WTC11 (cell line): ENCODE data around the gene MAP7D1.

Source experiments
- ESRRA ChIP-seq: sonication (generic); formaldehyde crosslinking; IDR thresholded peaks from 2 replicates; pipeline ENCODE4 v1.8.1; 2022; ENCODE audit warnings: mild to moderate bottlenecking, missing genetic modification reagents, borderline replicate concordance
- ETV6 ChIP-seq: sonication (generic); formaldehyde crosslinking; IDR thresholded peaks from 2 replicates; pipeline ENCODE4 v1.8.1; 2022; ENCODE audit warnings: mild to moderate bottlenecking, missing genetic modification reagents
- GTF2I ChIP-seq: fragments of 250-450 bp; sonication (Bioruptor Pico); conservative IDR thresholded peaks from 2 replicates; pipeline ENCODE4 v1.4.0; 2021; ENCODE audit warnings: mild to moderate bottlenecking
- ZNF121 ChIP-seq: sonication (generic); formaldehyde crosslinking; IDR thresholded peaks from 2 replicates; pipeline ENCODE4 v1.8.0; 2023; ENCODE audit warnings: missing genetic modification reagents
- TF ChIP-seq, protein P1 (sequence below): sonication (generic); formaldehyde crosslinking; IDR thresholded peaks from 2 replicates; pipeline ENCODE4 v1.8.1; 2023; ENCODE audit warnings: mild to moderate bottlenecking, missing genetic modification reagents
- TF ChIP-seq, protein P2 (sequence below): sonication (generic); formaldehyde crosslinking; IDR thresholded peaks from 2 replicates; pipeline ENCODE4 v1.8.1; 2022; ENCODE audit warnings: mild to moderate bottlenecking, moderate library complexity, missing genetic modification reagents
- TF ChIP-seq, protein P3 (sequence below): fragments of 200-600 bp; IDR thresholded peaks from 2 replicates; pipeline ENCODE4 v1.8.0; 2022; ENCODE audit warnings: antibody characterized with exemption
- TF ChIP-seq, protein P4 (sequence below): fragments of 250-450 bp; sonication (Bioruptor Pico); conservative IDR thresholded peaks from 2 replicates; pipeline ENCODE4 v1.9.0; 2021; ENCODE audit warnings: mild to moderate bottlenecking
- TF ChIP-seq, protein P5 (sequence below): sonication (generic); formaldehyde crosslinking; IDR thresholded peaks from 2 replicates; pipeline ENCODE4 v1.8.0; 2022; ENCODE audit warnings: mild to moderate bottlenecking, missing genetic modification reagents
- TF ChIP-seq, protein P6 (sequence below): sonication (generic); formaldehyde crosslinking; IDR thresholded peaks from 2 replicates; pipeline ENCODE4 v1.8.1; 2022; ENCODE audit warnings: low read depth, missing genetic modification reagents, borderline replicate concordance
- TF ChIP-seq, protein P7 (sequence below): sonication (generic); formaldehyde crosslinking; IDR thresholded peaks from 2 replicates; pipeline ENCODE4 v1.8.0; 2022; ENCODE audit warnings: mild to moderate bottlenecking, missing genetic modification reagents

DNA sequence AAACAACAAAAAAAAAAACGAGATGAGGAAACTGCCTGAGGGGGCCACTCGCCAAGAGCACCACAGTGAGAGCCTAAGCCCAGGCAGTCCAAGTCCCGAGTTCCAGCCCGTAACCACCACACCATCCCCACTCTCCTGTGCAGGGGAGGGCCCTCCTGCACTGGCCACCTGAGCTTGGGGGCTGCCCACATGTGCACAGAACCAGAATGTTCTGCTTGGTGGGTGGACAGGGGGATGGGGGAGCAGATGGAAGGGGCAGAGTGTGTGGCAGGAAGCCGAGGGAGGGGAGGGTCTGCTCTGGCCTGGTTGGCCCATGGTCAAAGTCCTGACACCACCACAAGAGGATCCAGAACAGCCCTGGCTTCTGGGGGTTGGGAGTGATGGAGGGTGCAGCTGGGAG lies 49.7 kb upstream of the MAP7D1 start:
- TF ChIP-seq, protein P1, sequence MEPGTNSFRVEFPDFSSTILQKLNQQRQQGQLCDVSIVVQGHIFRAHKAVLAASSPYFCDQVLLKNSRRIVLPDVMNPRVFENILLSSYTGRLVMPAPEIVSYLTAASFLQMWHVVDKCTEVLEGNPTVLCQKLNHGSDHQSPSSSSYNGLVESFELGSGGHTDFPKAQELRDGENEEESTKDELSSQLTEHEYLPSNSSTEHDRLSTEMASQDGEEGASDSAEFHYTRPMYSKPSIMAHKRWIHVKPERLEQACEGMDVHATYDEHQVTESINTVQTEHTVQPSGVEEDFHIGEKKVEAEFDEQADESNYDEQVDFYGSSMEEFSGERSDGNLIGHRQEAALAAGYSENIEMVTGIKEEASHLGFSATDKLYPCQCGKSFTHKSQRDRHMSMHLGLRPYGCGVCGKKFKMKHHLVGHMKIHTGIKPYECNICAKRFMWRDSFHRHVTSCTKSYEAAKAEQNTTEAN (CRISPR knock-in tag), result no peak
- TF ChIP-seq, protein P2, sequence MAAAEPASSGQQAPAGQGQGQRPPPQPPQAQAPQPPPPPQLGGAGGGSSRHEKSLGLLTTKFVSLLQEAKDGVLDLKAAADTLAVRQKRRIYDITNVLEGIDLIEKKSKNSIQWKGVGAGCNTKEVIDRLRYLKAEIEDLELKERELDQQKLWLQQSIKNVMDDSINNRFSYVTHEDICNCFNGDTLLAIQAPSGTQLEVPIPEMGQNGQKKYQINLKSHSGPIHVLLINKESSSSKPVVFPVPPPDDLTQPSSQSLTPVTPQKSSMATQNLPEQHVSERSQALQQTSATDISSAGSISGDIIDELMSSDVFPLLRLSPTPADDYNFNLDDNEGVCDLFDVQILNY, result no peak
- TF ChIP-seq, protein P3, sequence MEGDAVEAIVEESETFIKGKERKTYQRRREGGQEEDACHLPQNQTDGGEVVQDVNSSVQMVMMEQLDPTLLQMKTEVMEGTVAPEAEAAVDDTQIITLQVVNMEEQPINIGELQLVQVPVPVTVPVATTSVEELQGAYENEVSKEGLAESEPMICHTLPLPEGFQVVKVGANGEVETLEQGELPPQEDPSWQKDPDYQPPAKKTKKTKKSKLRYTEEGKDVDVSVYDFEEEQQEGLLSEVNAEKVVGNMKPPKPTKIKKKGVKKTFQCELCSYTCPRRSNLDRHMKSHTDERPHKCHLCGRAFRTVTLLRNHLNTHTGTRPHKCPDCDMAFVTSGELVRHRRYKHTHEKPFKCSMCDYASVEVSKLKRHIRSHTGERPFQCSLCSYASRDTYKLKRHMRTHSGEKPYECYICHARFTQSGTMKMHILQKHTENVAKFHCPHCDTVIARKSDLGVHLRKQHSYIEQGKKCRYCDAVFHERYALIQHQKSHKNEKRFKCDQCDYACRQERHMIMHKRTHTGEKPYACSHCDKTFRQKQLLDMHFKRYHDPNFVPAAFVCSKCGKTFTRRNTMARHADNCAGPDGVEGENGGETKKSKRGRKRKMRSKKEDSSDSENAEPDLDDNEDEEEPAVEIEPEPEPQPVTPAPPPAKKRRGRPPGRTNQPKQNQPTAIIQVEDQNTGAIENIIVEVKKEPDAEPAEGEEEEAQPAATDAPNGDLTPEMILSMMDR, result no peak
- TF ChIP-seq, protein P4, sequence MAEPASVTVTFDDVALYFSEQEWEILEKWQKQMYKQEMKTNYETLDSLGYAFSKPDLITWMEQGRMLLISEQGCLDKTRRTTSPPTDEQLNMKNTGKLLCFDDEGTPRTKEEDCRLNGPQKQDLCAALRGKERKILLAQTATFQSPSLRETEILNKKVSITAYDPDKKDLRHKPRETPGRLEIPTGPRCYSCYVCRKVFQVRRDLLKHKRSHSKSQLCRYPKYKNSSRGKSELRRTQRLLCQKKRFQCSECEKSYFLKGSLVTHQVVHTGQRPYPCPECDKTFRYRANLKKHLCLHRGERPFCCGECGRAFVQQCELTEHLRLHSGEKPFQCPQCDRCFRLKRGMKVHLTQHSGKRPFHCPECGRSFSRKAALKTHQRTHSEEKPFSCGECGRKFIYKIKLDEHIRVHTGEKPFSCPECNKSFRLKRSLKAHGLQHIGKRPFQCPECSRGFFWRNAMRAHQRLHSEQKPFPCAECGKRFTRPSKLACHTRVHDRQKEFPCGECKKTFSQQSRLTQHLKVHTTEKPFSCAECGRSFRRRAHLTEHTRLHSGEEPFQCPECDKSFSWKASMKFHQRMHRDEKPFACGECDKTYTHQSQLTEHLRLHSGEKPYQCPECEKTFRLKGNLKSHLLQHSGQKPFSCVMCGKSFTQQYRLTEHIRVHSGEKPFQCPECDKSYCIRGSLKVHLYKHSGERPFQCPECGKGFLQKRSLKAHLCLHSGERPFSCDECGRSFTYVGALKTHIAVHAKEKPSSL (CRISPR knock-in tag), result no peak
- TF ChIP-seq ESRRA (CRISPR knock-in tag), result no peak
- TF ChIP-seq GTF2I (CRISPR knock-in tag), result no peak
- TF ChIP-seq, protein P5, sequence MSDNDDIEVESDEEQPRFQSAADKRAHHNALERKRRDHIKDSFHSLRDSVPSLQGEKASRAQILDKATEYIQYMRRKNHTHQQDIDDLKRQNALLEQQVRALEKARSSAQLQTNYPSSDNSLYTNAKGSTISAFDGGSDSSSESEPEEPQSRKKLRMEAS (CRISPR knock-in tag), result no peak
- TF ChIP-seq, protein P6, sequence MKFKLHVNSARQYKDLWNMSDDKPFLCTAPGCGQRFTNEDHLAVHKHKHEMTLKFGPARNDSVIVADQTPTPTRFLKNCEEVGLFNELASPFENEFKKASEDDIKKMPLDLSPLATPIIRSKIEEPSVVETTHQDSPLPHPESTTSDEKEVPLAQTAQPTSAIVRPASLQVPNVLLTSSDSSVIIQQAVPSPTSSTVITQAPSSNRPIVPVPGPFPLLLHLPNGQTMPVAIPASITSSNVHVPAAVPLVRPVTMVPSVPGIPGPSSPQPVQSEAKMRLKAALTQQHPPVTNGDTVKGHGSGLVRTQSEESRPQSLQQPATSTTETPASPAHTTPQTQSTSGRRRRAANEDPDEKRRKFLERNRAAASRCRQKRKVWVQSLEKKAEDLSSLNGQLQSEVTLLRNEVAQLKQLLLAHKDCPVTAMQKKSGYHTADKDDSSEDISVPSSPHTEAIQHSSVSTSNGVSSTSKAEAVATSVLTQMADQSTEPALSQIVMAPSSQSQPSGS (CRISPR knock-in tag), result no peak
- no peak for TF ChIP-seq ZNF121
- TF ChIP-seq, protein P7, sequence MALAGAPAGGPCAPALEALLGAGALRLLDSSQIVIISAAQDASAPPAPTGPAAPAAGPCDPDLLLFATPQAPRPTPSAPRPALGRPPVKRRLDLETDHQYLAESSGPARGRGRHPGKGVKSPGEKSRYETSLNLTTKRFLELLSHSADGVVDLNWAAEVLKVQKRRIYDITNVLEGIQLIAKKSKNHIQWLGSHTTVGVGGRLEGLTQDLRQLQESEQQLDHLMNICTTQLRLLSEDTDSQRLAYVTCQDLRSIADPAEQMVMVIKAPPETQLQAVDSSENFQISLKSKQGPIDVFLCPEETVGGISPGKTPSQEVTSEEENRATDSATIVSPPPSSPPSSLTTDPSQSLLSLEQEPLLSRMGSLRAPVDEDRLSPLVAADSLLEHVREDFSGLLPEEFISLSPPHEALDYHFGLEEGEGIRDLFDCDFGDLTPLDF (CRISPR knock-in tag), result no peak
- no peak for TF ChIP-seq ETV6 (CRISPR knock-in tag)
